Hematopoietic multipotent progenitor cell treated with erythropoietin and hydrocortisone succinate and interleukin-3 and kit ligand, for 15 days (in vitro differentiated cells): ENCODE results near the gene MRPS26.
"Not testable (repeated sequence)": the region's sequence is repeated elsewhere in the genome, so short reads cannot be mapped to it uniquely, and the experiment has no call there.

Source experiments
- DNase-seq: peaks from one replicate; pipeline ENCODE4 v3.0.0-alpha.2; 2015; ENCODE audit warnings: low spot score

Gene MRPS26

DNA sequence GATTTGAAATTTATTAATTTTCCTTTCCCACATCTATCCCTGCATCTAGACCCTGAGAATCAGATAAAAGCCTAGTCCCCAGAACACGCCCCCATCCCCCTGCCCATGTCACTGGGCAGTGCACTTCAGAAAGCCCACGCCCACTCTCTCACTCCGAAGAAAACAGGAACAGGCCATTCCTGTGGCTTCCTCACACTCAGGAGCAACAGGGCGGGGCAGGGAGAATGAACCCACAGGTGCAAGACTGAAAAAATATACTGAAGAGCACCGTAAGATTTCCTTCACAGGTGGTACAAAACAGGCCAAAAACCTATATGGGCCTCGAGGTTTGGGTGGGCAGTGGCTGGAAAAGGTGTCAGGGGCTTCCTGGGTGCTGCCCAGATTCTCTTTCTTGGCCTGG lies 29.0 kb downstream of the MRPS26 start:
- DNase-seq: no peak

DNA sequence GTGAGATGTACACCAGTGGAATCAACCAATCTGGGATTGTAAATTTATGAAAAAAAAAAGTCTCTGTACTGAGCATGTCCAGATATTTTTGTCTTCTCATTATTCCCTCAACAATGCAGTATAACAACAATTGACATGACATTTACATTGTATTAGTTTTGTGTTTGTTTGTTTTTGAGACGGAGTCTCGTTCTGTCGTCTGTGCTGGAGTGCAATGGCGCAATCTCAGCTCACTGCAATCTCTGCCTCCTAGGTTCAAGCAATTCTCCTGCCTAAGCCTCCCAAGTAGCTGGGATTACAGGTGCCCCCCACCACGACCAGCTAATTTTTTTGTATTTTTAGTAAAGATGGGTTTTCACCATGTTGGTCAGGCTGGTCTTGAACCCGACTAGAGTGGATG lies 29.5 kb downstream of the MRPS26 start:
- not testable (repeated sequence) for DNase-seq

DNA sequence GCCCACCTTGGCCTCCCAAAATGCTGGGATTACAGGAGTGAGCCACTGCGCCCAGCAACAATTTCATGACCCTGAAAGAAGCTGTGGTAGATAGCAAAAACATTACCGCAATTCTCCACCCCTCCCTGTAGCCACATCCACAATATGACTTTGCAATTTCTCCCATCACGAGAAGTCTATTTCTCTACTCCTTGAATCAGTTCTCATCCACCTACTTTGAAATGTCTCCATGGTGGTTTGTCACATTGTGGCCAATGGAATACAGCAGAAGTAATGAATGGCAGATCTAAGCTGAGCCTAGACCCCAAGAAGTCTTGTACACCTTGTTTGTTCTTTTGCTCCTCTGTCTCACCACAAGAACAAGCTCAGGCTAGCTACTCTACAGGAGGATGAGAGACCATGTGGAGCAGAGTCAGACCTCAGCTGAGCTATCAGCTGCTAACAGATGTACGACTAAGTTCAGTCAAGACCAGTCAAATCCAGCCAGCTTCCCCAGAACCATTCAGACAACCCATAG lies 31.8 kb downstream of the MRPS26 start:
- DNase-seq: no peak

DNA sequence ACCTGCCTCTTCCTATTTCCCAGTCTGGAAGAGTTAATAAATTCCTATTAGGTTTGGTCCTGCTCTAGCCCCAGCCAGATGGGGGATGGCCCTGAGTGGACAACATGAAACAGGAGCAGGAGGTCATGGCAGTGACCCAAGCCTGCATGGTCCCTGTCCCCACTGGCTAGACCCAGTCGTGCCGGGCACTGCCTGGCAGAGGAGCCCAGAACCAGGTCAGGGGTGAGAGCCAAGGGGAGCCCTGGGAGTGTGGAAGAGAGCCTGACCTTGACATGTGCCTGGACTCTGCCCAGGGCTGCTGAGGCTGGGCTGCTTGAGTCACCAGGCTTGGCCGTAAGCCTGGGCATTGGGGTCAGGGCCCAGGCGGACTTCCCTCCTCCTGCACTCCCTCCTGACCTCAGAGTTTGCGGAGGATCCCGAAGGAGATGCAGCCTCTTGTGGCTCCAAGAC lies 35.1 kb downstream of the MRPS26 start:
- DNase-seq: no peak

DNA sequence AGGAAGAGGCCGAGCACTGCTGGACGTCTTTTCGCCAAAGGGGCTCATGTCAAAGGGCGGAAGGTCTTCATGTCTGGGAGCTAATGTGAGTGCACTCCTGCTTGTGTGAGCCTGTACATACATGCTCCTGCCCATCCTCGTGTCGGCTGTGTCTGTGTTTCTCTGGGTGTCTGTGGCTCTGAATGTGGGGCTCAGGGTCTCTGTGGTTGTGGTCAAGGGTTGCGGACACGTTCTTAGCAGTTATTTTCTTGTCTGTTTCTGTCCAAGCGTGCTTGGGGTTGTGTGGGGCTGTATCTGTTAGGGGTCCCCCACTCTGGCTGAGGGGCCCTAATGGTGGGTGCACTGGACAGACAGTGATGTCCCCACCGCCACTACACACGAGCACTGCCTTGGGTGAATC lies 35.8 kb downstream of the MRPS26 start:
- DNase-seq: no peak

DNA sequence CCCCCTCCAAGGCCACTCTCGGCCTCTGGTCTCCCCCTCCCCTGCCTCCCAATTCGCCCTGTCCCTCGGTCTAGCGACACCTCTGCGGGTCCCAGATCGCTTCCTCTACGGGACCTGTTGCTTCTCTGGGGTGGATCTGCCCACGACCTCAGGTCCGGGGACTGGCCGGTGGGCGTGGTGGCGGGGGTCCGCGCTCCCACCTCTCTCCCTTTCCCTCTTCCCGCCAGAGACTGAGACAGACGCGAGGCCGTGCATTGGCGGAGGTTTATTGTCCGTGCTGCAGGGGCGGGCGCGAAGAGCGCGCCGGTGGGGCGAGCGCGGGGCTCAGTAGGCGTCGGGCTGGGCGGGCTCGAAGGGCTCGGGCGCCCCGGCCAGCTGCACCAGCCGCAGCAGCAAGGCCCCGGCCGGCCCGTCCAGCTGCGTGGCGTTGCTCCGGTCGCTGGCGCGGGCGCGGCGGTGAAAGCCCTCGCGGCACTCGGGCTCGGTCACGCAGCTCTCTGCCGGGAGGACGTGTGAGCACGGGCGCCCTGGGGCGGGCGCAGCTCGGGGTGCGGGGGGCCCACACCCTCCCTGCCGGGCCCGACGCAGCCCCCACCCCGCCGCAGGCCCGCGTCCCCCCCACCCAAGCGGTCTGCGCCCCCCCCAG lies 36.6 kb downstream of the MRPS26 start:
- no peak for DNase-seq

DNA sequence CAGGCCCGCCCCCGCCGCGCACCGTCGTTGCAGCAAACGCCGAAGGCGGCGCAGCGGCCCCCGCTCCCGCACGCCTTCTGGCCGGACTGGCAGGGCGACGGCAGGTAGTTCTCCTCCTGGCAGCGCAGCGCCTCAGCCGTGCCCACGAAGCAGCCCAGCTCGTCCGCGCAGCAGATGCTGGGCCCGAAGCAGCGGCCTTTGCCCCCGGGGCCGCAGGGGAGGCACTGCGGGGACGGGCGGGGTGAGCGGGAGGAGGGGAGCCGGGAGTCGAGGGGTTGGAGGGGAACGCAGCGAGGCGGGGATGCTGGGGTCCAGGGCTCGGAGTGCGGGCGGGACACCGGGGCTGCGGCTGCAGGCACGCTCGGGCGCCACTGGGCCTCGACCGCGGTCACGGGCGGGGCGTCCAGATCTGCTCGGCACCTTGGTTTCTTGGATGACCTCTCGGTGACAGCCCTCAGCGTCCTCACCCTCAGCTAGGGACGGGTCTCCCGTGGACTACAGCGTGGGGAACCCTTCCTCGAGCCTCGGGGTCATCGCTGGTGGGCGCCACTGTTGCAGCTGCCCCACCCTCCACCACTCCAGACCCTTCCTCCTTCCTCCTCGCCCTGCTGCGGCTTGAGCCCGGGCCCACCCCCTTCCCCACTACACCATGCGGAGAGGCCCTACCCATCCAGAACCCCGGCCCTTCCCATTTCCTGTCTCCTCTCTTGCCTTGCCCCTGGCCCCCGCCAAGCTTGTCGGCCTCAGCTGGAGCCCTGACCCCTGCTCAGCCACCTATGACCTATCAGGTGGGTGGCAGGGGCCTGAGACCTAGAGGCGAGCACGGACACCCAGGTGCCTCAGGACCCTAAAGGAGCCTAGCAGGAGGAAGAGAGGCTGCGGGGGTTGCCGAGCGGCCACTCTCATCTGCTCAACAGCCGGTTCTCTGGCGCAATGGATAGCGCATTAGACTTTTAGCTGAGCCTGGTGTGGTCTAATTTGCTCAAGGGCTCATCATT lies 37.4 kb downstream of the MRPS26 start:
- no peak for DNase-seq

DNA sequence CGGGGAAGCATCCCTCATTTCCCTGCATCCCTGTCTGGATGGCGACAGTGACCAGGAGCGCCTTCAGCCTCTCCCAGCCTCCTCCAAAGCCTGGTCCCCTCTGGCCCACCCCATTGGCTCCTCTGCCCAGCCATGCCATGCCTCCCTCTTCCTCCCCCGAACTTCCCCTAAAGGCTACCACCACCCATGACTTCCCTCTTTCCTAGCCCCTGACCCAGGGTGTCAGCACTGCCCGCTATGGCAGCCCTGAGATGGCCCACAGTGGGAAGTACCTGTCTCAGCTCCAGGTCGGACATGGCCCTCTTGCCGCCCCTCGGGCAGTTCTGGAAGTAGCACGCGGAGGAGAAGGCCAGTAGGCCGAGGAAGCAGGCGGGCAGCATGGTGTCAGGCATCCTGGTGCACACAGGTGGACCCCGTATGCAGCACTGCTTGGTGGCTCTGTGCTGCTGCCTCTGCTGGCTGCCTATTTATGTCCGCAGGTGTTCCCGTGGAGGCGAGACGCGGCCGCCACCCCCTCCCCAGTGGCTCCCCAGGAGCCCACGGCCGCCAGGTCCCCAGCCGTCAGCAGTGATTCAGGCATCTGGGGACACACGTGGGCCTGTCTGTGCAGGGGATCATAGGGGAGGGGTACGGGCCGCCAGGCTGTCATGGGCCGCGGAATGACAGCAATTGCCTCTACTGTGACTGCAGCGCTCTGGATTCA lies 38.6 kb downstream of the MRPS26 start, which contains the start of gene AVP:
Gene AVP (minus strand): TSS at position 442 of the 703 bp plus-strand sequence. CDS start 50 bp downstream, at position 392.
- DNase-seq: no peak

DNA sequence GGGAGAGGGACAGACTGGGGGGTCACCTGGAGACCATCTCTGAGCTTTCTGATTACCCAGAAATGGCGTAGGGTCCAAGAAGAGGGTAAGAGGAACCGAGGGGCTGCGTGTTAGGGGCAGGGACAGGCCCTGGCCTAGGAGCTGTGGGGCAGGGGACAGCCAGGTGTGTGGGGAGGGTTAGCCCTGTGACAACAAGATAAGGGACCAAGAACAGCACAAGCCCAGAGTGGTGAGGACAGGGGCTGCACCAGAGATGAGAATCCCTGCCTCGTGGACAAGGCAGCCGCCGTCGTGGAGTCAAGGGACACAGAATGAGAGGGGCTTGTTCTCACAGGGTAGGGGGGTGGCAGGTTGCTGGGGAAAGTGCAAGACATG lies 39.1 kb downstream of the MRPS26 start:
- no peak for DNase-seq

DNA sequence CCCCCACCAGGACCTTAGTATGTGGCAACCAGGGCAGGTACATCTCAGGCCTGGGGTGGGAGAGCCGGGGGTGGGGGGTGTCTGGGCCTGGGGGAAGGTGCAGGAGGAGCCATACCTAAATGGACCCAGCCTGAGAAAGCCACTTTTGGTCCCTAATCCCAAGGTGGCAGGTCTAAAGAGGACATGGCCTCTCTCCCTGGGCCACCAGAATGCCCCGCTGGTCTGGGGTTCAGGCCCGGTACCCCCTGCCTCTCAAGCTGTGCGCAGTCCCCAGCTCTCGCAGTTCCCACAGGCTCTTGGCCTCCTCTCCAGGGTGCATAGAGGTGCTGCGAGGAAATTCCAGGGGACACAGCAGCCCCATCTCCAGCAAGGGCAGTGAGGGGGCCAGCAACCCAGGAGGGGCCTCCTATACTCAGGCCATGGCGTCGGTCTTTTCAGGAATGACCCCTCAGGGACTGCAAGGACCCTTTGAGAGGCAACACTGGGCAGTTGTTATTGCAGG lies 39.8 kb downstream of the MRPS26 start:
- DNase-seq: no peak

DNA sequence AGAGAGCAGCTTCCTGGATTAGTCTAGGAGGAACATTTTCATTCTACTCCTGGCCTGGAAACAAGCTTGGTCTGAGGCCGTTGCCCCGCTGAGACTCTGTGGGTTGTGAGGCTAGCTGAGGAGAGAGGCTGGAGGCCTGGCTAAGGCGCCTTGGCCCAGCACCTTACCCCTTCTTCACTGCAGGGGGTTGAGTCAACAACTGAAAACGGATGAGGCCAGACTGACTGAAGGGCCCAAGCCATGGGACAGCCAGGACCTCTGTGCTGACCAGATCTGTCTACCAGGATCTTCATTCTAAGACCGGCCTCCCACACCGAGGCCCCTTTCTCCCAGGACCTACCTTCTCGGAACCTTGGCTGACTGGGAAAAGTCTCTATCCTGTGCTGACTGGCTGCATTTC lies 42.2 kb downstream of the MRPS26 start:
- no peak for DNase-seq

DNA sequence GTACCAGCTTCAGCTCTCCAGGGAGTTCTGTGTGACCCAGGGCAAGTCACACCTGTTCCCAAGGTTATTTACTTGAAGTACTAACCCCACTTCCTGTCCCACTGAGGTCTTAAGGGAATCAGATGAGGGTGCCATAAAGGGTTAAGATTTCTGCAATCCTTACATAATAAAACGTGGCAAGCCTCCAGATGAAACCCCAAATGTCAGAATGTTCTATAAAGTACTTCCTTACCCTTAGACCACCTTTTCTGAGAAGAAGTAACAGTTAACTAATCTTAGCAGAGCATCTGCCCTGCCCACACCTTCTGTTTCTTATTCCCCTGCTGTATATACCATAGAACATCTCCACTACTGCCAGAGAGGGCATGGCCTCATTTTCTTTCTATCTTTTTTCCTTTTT lies 44.7 kb downstream of the MRPS26 start:
- DNase-seq: no peak

DNA sequence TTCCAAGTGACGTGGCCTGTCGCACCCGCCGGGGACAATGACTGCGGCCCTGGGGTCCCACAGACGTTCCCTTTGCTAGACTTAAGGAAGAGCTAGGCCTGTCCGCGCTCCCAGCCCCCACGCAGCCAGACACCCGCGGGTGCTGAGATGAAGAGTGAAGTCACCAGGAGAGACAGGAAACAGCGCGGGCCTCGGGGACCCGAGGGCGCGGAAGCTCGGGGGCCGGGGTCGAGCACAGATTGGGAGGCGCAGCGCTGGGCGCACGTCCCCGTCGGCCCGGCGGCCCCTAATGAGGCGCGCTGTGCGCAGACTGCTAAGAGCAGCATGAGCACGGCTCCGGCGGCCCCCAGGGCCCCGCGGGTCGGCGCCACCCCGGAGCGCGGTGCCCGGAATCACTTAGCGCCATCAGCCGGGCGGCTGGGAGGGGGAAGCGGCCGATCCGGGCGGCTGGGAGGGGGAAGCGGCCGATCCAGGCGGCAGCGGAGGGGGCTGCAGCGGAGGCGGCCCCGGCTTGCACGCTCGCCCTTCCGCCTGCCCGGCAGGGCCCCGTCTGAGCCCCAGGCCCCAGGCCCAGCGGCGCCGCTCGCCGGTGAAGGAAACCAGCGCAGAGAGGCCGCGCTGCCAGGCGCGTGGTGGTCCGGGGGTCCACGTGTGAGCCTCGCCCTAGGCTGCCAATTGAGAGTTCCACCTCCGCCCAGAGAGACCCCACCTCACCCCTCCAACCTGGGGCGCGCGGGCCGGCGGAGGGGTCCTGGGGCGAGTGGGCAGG lies 46.9 kb downstream of the MRPS26 start:
- DNase-seq: no peak

DNA sequence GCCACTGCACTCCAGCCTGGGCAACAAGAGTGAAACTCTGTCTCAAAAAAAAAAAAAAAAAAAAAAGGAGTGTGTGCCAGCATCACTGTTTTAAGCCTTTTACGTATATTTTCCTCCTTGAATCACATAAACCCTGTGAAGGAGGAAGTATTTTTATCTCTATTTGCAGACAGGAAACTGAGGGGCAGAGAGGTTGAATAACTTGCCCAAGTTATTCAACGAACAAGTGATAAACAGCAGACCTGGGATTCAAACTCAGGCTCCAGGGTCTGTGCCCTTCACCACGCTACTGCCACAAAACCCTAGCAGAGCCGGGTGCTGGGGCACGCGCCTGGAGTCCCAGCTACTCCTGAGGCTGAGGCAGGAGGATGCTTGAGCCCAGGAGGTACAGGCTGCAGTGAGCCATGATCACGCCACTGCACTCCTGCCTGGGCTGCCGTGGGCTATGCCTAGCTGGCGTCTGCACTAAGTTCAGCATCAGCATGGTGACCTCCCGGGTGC lies 48.1 kb downstream of the MRPS26 start:
- DNase-seq: no peak

DNA sequence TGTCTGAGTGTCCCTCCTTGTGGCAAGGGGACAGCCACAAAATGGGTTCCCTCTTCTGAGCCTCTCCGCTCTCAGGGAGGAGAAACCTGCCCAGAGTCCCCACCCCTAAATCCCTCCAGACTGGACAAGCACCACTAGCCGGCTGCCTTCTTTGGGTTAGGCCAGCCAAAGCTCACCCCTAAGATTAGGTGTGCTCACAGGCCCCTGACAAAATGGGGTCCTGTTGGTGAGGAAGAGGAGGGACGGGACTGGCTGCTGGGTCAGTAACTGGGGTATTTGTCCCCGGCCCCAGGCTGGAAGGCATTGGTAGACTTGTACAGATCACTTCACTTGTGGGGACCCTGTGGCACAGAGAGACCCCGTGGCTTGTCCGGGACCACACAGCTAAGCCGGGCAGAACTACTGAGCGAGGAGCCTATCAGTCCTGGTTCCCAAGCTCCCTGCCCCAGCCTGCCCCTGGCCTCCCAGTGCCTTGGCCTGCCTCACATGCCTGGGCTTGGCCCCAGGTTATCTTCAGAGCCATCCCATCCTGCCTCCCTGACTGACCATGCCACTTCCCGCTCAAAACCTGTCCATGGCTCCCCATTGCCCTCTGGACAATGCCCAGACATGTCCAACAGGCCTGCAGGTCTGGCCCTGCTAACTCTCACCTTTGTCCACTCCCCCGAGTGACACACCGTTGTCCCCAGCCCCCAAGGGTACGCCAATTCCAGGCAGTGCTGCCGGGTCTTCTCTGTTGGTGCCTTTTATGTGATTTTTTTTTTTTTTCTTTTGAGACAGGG lies 49.2 kb downstream of the MRPS26 start:
- no peak for DNase-seq
